Urinary bladder (tissue), 4 donors: ENCODE data around the gene KLHDC7A. TPM values are rescaled to one million over a fixed set of nuclear protein-coding genes. Genes with fewer than 3 reads are reported as not detected.

ENCODE experiments used
- DNase-seq: peaks from one replicate; pipeline ENCODE4 v3.0.0-alpha.2; 2015; ENCODE audit errors: extremely low spot score
- H3K27ac ChIP-seq: one replicate; pipeline ENCODE4 v1.5.1; 2013; ENCODE audit warnings: low read depth, mild to moderate bottlenecking, moderate library complexity
- H3K36me3 ChIP-seq: one replicate; pipeline ENCODE4 v1.6.1; 2013; ENCODE audit warnings: mild to moderate bottlenecking, moderate library complexity; ENCODE audit not compliant: insufficient read depth
- H3K4me1 ChIP-seq: one replicate; pipeline ENCODE4 v1.6.1; 2013; ENCODE audit warnings: mild to moderate bottlenecking, moderate library complexity; ENCODE audit not compliant: insufficient read depth
- H3K4me3 ChIP-seq: one replicate; pipeline ENCODE4 v1.5.1; 2013; ENCODE audit warnings: low read depth, low read length
- whole genome bisulfite sequencing: extraction: QIAGEN DNeasy Blood & Tissue Kit; methylation state at CpG from one replicate; pipeline ENCODE4 v1.1.7; 2013; 5-methylcytosine and 5-hydroxymethylcytosine counted together
- polyA plus RNA-seq: library from polyadenylated mRNA; stranded (reverse); fragments of 200-250 nt; gene quantifications from one replicate; pipeline ENCODE4 v1.2.3, GENCODE V29; 2013
- small RNA-seq: library from RNA; depleted of rRNA; stranded (forward); fragments of <200 nt; gene quantifications from one replicate; pipeline ENCODE3, GENCODE V24; 2014
- total RNA-seq: library from RNA; depleted of rRNA; stranded (reverse); fragments of >200 nt; gene quantifications from one replicate; pipeline ENCODE4 v1.2.3, GENCODE V29; 2014
- donor health status: healthy with polysubstance abuse.
- donor health status: healthy.

KLHDC7A gene
- total and polyA plus RNA-seq, 2 donors, result 0.98 to 3.3 TPM

- 43% methylated on average over 6 of the region's 6 CpGs for WGBS
- H3K4me1 ChIP-seq, result no peaks in the 10 kb centered on the region
- no peak overlapping the region for H3K4me3 ChIP-seq
- H3K27ac ChIP-seq, result no peak overlapping the region
- no peaks in the 10 kb centered on the region for H3K36me3 ChIP-seq
- DNase-seq, result no peak
These were observed 50.1 kb downstream of the KLHDC7A start for GRCh38 chr1:18530587-18531502.

DNA sequence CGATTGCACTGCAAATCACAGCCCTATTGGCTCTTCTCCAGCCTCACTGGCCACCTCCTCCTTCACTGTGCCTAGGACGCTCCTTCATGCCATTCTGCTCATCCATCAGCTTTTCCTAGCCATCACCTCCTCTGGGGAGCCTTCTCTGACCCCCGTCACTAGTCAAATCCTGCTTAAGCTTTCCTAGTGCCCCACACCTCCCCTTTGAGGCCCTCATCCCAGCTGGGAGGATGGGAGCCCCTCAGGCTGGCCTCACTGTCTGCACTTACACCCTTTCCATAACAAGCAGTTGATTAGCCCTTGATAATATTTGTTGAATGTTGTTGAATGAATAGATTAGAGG lies 50.7 kb downstream of the KLHDC7A start:
- no peaks in the 10 kb centered on the region for H3K36me3 ChIP-seq
- WGBS, result 24% methylated on average over 3 of the region's 3 CpGs
- no peak overlapping the region for H3K27ac ChIP-seq
- no peak overlapping the region for H3K4me3 ChIP-seq
- no peaks in the 10 kb centered on the region for H3K4me1 ChIP-seq
- DNase-seq, result no peak

- no peaks in the 10 kb centered on the region for H3K4me1 ChIP-seq
- H3K4me3 ChIP-seq, result no peak overlapping the region
- DNase-seq, result no peak
- H3K27ac ChIP-seq, result no peak overlapping the region
- H3K36me3 ChIP-seq, result no peaks in the 10 kb centered on the region
- WGBS, result 82% methylated on average over 8 of the region's 8 CpGs
These were observed 51.9 kb downstream of the KLHDC7A start for GRCh38 chr1:18532390-18533170.

GRCh38 chr1:18533259-18533658 lies 52.5 kb downstream of the KLHDC7A start:
- Histone ChIP-seq H3K27ac (no peak overlapping the region), H3K4me3 (no peak overlapping the region), H3K4me1 (no peaks in the 10 kb centered on the region), H3K36me3 (no peaks in the 10 kb centered on the region)
- WGBS, result 41% methylated on average over 3 of the region's 3 CpGs
- no peak for DNase-seq

DNA sequence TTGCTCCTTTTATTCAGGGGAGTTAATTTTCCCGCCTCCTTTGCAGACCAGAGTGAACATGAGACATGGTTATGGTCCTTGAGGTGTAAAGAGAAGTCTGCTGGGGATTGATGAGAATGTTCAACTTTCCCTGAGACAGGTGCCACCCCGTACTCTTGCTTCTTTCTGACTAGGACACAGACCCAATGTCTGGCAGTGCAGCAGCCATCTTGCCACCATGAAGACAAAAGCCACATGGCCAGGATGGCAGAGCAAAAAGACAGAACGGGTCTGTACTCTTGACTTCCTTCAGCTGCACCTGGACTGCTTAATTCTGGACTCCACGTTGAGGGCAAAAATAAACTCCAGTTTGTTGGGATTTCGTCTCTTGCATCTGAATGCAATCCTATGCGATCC lies 54.1 kb downstream of the KLHDC7A start:
- H3K27ac ChIP-seq, result no peak overlapping the region
- DNase-seq, result no peak

More for the DNA sequence above, 54.1 kb downstream of the KLHDC7A start:
- 80% methylated on average over 6 of the region's 6 CpGs for WGBS
- Histone ChIP-seq H3K36me3 (no peaks in the 10 kb centered on the region), H3K4me1 (no peaks in the 10 kb centered on the region), H3K4me3 (no peak overlapping the region)

Small RNA genes lying within 50 kb of the gene (small RNA-seq; reads per million reads assigned to genes)
- gene DYNLL1P3, result not detected

Other genes starting within 250 kb of the KLHDC7A start
- gene PAX7, start 149.9 kb downstream of the KLHDC7A start, total RNA-seq, result 0.95 TPM
- not detected for gene PAX7, start 149.9 kb downstream of the KLHDC7A start, polyA plus RNA-seq